ENCODE measurements around the gene LRGUK.
A peak's percentile ranks its signal among the peaks of the same experiment; 100 is the strongest.

The LRGUK gene

DNA sequence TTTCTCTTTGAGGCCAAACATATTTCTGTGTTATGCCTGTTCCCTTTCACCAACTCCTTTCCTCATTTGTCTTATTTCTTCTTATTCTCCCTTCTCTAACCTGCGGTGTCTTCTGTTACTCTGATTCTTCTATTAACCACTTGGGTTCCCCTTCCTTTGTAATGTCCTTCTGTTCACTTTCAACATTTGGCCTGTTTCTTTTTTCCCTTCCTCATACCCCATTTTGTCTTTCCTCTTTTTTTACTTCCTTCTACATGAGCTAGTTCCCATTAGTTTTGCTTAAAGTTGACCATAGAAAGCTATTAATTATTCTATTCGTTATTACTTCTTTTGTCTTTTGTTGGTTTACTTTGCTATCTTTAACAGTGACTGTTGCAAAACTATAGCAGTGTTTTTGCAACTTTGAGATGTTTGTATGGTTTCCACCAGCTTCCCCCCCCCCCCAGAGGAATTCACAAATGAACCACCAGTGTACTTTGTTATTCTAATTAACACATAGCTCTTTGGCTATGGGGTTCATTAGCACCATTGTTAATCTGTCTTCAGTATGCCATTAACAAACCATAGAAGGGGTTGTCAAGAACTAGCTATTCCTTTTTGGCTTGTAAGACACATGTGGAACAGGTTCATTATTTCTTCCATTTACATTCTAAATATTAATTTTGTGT is 2.9 kb downstream of the LRGUK start:
- DNase-seq = no peak

DNA sequence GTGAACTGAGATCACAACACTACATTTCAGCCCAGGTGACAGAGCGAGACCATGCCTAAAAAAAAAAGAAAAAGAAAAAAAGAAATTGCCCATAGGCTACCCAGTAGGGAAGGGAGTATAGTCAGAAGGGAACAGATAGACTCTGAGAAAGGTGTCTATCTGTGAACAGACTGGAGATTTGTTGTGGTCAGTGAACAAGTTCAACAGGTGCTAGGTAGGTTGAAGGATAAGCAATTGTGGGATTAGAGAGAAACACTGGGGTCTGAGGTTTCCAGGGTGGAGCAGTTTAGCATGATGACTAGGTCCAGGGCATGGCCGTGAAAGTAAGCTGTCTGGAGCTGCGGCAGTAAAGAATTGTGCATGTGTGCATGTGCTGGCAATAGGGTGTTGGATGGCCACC is 6.9 kb downstream of the LRGUK start:
- no peak for DNase-seq

DNA sequence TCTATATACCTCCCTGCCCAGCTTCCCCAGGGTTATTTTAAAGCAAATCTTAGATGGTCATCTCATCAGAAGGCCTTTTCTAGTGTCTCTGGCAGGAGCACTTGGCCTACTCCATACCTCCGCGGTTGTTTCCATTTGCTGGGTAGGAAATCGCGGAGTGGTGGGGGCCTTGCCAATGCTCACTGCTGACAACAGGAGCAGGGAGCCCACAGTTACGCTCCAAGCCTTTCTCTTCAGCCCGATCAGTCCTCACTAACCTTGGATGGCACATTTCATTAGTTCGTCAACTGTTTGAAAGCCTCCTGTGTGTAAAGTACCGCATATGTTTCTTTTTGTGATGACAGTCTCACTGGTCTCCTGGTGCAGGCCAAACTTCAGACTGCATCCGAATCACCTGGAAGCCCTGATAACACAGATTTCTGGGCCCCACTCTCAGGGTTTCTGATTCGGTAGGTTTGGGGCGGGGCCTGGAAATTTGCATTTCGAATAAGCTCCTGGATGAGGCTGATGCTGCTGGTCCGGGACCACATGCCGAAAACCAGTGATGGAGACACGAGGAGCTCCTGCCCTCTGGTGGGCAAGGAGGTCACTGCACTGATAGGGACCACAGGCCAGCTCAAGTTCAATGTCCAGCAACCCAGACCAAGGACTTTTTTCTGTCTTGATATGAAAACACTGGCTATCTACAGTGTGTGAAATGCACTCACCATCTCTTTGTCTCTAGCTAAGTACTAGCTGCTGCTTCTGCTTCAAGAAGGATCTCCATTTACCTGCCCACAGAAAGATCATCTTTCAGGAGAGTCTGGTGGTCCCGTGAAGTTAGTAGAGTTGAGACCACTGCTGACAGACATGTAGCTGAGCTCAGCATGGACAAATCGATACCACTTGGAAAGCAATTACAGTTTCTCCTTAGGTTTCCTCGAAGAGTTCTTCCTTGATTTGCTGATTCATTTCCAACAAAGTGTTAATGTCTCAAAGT is 14.0 kb downstream of the LRGUK start:
- peak; percentile 8 for DNase-seq

DNA sequence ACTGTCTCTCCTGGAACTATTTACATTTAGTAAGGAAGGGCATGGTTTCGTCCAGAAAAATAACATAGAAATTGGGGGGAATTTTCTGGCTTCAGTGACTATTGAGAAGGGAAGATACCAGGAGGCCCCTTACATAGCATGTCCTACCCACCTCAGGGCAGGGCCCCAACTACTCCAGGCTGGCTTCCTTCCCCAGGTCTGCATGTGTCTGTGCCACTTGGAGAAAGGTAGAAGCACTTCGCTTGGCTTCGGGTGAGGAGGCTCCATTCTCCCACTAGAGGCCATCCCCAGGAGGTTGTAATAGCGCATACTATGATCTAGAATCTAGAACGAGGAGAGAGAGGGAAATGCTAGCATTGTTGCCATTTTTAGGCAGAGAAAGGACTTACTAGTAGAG is 14.7 kb downstream of the LRGUK start:
- DNase-seq = no peak

DNA sequence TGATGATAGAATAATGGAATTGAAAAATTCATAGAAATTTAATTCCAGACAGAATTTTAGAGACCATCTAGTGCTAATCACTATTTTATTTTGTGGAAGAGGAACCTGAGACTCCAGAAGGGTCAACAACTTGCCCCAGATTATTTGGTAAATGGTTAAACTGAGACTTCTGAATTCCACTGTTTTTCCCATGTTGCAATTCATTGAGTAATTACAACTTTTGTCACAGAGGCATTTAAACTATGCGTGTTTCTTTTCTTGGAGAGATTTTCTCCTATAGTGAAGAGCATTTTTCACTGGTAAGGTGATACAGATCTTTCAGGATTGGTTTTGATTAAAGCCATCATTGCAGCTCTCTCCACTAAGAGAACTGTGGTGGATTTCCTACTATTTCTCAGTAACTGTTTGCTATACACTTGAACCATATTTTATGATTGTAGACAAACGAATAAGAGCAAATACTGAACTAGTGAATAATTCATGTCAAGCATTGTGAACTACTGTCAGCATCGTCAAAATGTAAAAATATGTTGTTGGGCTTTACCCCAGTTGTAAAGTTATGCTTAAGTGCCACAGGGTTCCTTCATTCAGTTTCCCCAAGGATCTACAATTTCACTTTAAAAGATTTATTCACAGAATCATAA is 26.5 kb downstream of the LRGUK start:
- DNase-seq = no peak

DNA sequence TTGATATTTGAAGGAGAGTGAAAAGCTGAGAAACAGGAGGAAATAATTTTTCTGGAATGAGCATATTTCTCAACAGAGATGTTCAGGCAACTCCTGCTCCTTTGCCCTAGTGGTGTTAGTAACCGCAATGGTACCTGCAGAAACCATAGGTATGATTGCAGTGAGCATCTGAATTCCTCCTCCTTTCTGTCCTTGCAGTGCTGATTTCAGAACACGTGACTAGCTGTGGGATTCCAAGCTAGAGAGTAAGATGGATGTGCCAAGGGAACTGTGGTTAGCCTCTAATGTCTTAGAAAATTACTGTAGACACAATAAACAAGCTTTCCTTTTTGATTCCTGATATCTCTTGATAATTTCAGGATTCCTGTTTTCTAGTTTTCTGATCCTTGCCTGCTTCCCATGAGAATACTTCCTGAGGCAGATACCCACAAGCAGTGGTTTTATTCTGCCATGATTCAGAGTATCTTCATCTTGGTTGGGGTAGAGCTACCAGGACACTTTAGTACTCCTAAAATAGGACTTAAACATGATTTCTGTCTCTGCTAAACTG is 27.5 kb downstream of the LRGUK start:
- DNase-seq = no peak

DNA sequence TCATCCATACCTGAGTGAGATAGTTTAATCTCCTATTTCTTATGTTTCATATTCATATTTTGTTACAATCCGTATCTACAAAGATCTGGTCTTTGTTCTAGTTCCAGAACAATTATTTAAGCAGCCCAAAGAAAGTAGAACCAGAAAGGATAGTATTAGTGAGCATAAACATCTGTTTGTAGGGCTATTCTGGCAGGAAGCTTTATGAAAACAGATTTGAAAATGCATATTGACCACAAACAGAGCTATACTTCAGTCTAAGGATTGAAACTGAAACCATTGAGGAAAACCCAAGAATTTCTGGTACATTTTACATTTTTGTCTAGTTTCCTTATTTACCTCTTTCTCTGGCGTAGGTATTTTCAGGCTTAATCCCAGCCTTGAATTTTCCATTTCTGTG is 28.1 kb downstream of the LRGUK start:
- DNase-seq = no peak

DNA sequence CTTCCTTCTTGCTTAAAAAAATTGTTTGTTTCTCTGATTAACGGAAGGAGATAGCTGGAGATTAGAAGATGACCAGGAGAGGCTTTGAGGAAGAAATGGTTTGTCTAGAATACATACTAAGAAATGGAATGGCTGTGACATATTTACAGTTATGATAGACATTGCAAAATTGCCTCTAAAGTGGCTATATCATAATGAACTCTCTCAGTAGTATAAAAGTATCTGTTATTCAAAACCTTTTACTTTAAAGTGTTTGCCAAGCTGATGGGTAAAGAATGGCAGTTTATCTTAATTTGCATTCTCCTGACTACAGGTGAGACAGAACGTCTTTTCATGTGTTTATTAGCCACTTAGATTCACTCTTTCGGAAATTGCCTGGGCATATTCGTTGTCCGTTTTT is 28.7 kb downstream of the LRGUK start:
- DNase-seq = no peak

DNA sequence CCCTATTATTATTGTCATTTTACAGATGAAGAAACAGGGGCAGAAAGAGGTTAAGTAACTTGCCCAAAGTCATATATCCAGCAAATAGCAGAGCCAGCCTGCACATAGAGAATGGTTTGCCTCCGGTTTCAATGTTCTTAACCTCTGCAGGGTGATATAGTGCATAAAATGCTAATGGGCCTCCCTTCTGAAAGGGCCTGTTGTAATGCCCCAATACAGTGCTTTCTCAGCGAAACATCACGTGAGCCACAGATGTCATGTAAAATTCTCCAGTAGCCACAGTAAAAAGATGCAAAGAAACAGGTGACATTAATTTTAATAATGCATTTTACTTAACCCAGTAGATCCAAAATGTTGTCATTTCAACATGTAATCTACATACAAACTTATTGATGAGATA is 38.1 kb downstream of the LRGUK start:
- no peak for DNase-seq

DNA sequence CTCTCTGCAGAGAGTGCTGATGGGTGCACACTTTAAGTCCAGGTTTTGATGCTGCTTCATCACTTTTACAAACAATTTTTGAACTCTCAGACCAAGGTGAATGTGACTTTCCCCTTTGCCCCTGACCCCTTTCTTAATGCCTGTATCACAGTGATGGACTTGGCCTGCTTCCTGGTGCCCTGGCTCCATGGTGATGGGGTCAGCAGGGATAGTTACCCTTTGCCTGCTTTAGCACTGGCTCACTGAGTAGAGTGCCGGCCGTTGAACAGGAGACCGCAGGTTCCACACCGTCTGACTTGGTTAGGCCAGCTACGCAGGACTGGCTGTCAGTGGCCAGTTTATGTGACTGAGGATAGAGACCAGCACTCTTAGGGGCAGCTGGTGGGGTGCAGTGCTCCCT is 40.1 kb downstream of the LRGUK start:
- no peak for DNase-seq

DNA sequence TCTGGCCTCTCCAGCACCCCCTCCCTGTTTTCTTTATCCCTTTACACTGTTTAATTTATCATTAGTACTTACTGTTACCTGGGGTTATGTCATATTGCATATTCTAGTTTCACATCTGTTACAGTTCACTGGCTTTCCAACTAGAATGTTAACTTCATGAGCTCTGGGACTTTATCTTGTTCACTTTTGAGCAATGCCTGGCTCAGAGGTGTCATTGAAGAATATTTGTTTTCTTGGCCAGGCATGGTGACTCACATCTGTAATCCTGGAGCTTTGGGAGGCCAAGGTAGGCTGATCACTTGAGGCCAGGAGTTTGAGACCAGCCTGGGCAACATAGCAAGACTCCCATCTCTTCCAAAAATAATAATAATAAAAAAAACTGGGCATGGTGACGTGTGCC is 40.7 kb downstream of the LRGUK start:
- DNase-seq = no peak

DNA sequence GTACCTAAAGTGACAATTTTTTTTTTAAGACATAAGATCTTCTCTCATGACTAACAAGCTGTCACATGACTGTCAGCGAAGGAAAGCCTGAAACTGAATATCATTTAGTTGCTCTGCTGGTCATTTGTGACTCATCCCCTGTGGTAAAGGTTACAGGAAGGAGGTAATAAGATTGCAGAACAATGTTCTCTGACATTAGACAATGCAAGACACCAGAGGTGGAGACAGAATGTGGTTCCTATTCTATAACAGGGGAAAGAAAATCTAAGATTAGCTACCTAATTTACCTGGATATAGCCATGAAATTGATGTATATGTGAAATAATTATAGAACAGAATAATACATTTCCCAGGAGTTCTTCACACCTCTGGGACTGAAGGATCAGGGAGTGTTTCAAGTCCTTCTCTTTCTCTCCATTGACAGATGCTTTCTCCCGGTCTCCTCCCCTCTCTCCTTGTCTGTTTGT is 47.7 kb downstream of the LRGUK start:
- no peak for DNase-seq

DNA sequence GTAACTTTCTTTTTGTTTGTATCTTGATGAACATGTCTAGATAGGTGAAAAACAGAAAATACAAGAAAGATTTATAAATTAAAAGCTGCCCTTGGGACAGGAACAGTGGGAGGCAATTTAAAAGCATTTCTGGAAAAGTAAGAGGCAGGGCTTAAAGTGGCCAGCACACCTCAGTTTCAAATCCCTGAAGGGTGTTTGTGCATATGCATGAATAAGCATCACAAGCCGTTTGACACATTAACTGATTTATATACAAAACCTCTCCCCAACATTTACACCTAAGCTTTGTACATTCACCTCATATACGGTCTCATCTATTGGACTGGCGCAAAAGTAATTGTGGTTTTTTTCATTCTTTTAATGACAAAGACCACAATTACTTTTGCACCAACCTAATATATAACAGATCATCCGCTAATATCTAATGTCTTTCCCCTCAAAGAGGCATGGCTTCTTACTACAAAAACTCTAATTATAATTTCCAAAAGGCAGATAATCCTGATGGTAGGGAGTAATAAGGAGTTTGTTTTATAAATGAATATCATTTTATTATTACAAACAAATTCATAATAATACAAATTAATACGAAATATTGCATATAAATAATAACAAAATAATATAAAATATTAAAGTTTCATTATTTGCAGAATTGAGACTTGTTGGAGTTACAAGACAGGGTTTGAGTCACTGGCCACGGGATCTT is 48.3 kb downstream of the LRGUK start:
- no peak for DNase-seq

DNA sequence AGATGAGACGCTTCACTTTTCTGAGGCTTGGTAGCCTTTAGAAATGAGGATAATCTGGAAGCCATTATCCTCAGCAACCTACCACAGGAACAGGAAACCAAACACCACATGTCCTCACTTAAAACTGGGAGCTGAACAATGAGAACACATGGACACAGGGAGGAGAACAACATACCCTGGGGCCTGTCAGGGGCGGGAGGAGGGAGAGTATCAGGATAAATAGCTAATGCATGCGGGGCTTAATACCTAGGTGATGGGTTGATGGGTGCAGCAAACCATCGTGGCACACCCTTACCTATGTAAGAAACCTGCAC is 48.9 kb downstream of the LRGUK start:
- DNase-seq = no peak

DNA sequence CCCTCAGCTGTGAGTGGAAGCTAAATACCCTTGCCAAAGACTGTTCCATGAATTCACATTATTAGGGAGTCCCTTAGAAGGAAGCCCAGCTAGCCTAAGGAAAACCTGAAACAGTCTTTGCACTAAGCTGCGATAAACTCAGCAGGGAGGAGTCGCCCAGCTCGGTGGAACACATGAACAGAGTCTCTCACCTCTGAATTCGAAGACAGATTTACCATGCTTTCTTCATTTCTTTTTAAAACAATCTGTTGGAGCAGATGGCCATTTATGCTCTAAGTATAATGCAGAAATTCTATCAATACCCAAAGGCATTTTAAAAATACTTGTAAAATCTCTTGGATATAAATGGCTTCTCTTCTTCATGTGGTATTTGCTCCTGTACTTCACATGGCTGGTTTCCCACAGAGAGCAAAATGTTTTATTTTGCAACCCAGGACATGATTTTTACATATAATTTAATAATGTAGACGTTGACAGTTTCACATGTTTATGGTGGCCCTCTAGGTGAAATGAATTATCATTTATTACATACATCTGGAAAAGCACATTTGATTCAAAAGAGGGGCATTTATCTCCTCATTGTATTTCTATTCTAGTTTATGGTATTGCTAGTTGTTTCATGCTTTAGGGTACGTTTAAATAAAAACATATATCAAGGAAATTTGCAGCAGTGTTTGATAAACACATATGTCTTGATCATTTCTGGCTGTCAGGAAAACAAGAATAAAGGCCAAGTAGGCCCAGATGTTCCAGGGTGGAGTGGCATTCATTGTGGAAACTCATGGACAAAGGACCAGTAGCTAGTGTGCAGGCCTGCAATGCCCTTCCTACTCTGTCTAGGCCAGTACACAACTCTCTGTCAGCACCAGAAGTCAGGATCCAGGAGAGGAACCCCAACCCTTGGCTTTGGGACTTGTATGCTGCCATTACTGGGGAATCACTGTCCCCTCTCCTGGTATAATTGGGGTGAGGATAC is 52.2 kb downstream of the LRGUK start:
- DNase-seq = no peak

DNA sequence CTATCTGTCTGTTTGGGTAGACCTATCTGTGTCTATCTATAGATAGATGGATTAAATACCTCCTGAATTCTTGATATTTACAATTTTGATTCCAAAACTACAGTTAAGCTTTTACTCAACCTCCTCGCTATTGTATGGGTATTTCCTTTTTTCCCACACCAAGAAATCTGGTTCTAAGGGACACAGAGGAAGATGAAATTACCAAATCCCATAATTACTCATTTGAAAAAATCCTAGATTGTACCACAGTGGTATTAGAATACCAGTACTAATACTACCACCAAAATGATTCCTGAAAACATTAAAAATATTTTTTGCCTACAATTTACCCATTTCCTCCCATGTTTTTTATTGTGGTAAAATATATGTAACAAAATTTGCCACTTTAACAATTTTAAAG is 53.2 kb downstream of the LRGUK start:
- no peak for DNase-seq

DNA sequence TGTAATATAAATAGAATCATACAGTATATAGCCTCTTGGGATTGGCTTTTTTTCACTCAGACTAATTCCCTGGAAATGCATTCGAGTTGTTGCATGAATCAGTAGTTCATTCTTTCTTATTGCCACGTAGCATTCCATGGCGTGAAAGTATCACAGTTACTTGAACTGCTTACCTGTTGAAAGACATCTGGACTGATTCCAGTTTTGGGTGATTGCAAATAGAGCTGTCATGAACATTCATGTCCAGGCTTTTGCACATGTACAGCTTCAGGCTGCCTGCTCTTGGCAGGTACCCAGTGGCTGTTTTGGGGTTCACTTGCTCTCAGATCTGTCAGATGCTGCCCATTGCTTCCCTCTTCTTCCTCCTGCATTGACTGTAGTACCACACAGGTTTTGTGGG is 54.9 kb downstream of the LRGUK start:
- DNase-seq = no peak

DNA sequence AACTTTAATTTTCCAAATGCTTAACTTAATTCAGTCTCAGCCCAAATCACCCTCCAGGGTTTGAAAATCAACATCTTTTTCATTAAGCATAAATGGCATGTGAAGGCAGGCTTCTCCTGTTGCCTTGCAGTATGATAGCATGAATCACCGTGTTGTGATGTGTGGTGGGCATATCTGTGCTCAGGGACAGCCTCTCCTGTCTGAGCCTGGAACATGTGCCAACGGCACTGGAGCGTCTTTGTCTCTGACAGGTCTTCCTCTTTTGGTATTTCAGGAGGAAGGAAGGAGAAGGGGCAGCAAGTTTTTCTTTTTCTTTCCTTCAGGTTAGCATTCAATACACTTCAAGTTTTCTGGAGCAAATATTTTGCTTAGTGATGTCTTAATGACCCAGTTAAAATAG is 57.6 kb downstream of the LRGUK start:
- DNase-seq = no peak

DNA sequence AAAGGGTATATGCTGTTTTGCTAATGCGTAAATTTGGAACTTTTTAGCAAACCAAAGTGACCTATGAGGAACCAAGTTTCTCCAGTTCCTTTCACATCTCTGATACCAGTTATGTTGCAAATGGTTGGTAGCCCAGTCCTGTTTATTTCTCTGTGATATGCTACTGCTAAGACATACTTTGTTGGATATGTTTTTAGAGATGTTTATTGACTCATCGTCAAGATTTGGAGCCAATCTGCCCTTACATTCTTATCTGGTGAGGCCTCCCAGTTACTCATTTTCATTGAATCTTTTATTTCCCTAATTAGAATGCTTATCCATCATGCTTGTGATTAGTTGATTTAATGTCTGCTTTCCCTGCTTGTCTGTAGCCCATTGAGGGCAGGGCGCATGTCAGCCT is 58.9 kb downstream of the LRGUK start:
- DNase-seq = no peak

DNA sequence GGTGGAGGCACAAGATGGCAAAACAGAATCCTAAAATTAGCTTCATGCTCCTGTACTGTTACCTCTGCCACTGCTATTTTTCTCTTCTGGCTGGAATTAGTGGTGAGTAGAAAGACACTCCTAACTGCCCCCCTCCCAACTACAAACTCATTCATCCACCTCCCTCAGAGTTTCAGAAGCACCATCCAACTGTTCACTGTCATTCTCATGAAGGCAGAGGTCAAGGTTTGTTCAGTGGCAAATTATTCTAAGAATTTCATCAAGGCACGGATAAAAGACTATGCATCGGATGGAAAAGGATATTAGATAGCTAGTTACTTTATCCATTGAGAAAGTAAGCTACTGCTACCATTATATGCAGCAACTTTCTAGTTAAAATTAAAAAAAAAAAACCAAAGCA is 59.7 kb downstream of the LRGUK start:
- no peak for DNase-seq

DNA sequence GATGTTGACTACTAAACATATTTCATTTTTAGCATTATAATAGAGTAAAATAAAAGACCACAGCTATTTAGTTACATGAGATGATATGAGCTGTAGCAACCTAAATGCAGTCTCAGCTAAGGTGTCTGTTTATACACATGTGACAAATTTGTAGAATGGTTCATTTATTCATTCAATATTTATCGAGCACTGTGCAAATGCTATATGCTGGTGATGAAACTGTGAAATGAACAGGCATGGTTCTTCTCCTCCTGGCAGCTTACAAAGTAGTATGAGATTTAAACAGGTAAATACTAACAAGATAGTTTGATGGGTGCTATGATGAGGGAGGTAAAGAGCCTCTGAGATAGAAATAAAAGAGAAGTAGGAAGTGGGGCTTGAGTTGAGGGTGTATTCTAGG is 60.8 kb downstream of the LRGUK start:
- no peak for DNase-seq

DNA sequence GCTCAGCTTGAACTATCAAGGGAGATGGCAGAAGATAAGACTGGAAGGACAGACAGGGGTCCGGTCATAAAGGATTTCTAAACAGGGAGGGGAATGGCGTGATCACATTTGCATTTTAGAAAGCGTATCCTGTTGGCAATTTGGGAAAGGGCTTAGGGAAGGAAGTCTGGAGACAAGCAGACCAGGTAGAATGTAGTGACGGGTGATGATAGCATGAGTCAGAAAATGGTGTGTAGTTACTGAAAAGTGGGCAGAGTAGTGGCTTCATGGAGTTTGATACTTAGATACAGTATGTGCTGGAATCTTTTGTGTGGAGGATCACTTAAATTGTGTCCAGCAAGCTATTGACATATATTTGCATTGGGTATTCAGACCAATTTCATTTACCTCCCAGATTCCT is 61.2 kb downstream of the LRGUK start:
- no peak for DNase-seq

Data from central memory CD4-positive, alpha-beta T cell (primary cell).